Hepatocyte (in vitro differentiated cells): ENCODE results near the gene GIMAP8.

ENCODE experiments used
- EZH2phosphoT487 ChIP-seq: fragments of 200-600 bp; sonication (generic); IDR thresholded peaks from one replicate; pipeline ENCODE4 v1.6.1; 2018; ENCODE audit warnings: antibody characterized with exemption, mild to moderate bottlenecking, low read depth, moderate library complexity; ENCODE audit not compliant: unreplicated experiment, severe bottlenecking
- TF ChIP-seq, protein P1 (sequence below): fragments of 200-600 bp; sonication (generic); IDR thresholded peaks from 2 replicates; pipeline ENCODE4 v1.5.1; 2016; ENCODE audit warnings: antibody characterized with exemption, mild to moderate bottlenecking; ENCODE audit not compliant: poor library complexity

DNA sequence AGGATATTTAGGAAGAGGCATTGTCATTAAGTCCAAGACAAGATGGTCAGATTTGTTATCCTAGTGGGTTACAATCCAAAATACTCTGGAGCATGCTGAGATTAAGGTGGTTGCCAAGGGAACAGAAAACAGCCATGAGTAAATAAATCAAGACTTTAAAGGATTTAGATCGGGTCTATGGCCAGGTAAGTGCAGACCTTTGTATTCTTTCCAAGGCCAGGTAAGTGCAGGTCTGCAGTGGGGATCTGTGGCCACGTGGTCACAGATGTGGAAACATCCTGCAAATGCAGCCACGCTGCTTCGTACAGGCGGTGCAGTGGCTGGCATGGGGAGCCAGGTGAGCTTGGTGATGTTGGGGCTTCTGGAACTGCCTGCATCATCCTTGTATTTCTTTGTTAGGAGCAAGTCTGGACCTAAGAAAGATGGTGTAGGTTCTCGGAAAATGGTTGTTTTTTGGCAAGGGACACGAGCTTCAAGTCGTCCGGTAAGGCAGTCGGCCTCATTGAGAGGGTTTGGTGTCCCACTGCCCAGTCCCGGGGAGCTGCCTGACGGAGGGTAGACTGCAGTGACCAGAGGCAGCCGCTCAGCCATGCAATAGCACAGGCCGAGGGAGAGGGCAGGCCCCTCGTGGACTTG lies 49.5 kb upstream of the GIMAP8 start:
- TF ChIP-seq, protein P1, sequence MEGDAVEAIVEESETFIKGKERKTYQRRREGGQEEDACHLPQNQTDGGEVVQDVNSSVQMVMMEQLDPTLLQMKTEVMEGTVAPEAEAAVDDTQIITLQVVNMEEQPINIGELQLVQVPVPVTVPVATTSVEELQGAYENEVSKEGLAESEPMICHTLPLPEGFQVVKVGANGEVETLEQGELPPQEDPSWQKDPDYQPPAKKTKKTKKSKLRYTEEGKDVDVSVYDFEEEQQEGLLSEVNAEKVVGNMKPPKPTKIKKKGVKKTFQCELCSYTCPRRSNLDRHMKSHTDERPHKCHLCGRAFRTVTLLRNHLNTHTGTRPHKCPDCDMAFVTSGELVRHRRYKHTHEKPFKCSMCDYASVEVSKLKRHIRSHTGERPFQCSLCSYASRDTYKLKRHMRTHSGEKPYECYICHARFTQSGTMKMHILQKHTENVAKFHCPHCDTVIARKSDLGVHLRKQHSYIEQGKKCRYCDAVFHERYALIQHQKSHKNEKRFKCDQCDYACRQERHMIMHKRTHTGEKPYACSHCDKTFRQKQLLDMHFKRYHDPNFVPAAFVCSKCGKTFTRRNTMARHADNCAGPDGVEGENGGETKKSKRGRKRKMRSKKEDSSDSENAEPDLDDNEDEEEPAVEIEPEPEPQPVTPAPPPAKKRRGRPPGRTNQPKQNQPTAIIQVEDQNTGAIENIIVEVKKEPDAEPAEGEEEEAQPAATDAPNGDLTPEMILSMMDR: no peak
- no peak for TF ChIP-seq EZH2phosphoT487
